ENCODE data around the gene PRSS27.

The PRSS27 gene

GRCh38 chr16:2720064-2720457 is at the start of gene PRSS27:
PRSS27 (minus strand) TSS chr16:2720224; CDS start chr16:2720160, 64 bp downstream.
- no peak for DNase-seq (ENCODE audit: low spot score)

GRCh38 chr16:2769675-2770056 is 49.6 kb upstream of the PRSS27 start:
- peak; percentile 52 for DNase-seq (ENCODE audit: low spot score)

DNA sequence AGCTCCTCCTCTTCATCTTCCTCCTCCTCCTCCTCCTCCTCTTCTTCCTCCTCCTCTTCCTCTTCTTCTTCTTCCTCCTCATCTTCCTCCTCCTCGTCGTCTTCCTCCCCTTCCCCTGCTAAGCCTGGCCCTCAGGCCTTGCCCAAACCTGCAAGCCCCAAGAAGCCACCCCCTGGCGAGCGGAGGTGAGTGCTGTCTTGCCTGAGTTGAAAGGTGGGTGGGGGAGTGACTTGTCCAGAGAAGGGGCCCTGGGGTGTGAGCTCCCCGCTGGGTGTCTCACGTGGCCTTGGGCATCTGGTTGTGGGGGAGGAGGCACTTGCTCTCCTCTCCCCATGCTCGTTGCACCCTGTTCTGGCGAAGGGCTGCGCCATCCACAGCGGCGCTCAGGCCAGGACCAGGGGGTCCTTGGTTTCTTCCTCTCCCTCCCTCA is 49.1 kb upstream of the PRSS27 start:
- no peak for DNase-seq (ENCODE audit: low spot score)

- peak; percentile 42 for DNase-seq (ENCODE audit: low spot score)
Measured at GRCh38 chr16:2768403-2769089, 48.5 kb upstream of the PRSS27 start.

DNA sequence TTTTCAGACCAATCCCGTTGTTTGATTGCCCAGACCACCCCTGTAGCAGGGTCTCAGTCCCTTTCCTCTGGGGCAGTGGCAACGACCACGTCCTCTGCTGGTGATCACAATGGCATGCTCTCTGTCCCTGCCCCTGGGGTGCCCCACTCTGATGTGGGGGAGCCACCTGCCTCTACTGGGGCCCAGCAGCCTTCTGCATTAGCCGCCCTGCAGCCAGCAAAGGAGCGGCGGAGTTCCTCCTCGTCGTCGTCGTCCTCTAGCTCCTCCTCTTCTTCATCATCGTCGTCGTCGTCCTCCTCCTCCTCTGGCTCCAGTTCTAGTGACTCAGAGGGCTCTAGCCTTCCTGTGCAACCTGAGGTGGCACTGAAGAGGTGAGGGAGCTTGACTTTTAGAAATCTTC is 47.9 kb upstream of the PRSS27 start:
- DNase-seq (ENCODE audit: low spot score): no peak

- no peak for DNase-seq (ENCODE audit: low spot score)
Measured at GRCh38 chr16:2767140-2767731, 47.2 kb upstream of the PRSS27 start.

GRCh38 chr16:2766430-2767139 is 46.6 kb upstream of the PRSS27 start:
- DNase-seq (ENCODE audit: low spot score): no peak

GRCh38 chr16:2765462-2766404 is 45.7 kb upstream of the PRSS27 start:
- DNase-seq (ENCODE audit: low spot score): no peak

DNA sequence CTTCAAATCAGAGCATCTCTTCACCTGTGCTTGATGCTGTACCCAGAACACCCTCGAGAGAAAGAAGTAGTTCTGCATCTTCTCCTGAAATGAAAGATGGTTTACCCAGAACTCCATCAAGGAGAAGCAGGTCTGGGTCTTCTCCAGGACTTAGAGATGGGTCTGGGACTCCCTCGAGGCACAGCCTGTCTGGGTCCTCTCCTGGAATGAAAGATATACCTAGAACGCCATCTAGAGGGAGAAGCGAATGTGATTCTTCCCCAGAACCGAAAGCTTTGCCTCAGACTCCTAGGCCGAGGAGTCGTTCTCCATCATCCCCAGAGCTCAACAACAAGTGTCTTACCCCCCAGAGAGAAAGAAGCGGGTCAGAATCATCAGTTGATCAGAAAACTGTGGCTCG is 44.7 kb upstream of the PRSS27 start:
- DNase-seq (ENCODE audit: low spot score): no peak

DNA sequence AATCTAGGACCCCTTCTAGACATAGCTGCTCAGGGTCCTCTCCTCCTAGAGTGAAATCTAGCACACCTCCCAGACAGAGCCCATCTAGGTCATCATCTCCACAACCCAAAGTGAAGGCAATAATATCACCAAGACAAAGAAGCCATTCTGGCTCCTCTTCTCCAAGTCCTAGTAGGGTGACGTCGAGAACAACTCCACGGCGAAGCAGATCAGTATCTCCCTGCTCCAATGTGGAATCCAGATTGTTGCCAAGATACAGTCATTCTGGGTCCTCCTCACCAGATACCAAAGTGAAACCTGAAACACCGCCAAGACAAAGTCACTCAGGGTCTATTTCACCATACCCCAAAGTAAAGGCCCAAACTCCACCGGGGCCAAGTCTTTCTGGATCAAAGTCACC is 43.1 kb upstream of the PRSS27 start:
- DNase-seq (ENCODE audit: low spot score): no peak

DNA sequence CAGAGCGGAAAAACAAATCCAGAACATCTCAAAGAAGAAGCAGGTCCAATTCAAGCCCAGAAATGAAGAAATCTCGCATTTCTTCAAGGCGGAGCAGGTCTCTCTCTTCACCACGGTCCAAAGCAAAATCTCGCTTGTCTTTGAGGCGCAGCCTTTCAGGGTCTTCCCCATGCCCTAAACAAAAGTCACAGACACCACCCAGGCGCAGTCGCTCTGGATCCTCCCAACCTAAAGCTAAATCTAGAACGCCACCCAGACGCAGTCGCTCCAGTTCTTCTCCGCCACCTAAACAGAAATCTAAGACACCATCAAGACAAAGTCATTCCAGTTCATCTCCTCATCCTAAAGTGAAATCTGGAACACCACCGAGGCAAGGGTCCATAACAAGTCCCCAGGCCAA is 42.7 kb upstream of the PRSS27 start:
- no peak for DNase-seq (ENCODE audit: low spot score)

DNA sequence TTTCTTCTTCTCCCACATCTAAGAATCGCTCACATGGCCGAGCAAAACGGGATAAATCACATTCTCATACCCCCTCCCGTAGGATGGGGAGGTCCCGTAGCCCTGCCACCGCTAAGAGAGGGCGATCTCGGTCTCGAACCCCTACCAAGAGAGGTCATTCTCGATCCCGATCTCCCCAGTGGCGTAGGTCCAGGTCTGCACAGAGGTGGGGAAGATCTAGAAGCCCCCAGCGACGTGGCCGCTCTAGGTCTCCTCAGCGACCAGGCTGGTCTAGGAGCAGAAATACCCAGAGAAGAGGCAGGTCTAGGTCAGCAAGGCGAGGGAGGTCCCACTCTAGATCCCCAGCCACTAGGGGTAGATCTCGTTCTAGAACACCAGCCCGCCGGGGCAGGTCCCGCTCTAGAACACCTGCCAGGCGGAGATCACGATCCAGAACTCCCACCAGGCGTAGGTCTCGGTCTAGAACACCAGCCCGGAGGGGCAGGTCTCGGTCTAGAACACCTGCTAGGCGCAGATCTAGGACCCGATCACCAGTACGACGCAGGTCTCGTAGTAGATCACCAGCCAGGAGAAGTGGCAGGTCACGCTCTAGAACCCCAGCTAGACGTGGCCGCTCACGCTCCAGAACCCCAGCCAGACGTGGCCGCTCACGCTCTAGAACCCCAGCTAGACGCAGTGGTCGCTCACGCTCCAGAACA is 42.0 kb upstream of the PRSS27 start:
- DNase-seq (ENCODE audit: low spot score): no peak

DNA sequence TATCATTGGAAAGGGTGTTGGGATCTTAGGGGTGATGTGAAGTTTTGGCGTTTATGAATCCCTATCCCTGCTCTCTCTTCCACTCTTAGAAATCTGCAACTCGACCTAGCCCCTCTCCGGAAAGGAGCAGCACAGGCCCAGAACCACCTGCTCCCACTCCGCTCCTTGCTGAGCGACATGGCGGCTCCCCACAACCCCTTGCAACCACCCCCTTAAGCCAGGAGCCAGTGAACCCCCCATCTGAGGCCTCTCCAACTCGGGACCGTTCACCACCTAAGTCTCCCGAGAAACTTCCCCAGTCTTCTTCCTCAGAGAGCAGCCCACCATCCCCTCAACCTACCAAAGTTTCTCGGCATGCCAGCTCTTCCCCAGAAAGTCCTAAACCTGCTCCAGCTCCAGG is 41.4 kb upstream of the PRSS27 start:
- no peak for DNase-seq (ENCODE audit: low spot score)

DNA sequence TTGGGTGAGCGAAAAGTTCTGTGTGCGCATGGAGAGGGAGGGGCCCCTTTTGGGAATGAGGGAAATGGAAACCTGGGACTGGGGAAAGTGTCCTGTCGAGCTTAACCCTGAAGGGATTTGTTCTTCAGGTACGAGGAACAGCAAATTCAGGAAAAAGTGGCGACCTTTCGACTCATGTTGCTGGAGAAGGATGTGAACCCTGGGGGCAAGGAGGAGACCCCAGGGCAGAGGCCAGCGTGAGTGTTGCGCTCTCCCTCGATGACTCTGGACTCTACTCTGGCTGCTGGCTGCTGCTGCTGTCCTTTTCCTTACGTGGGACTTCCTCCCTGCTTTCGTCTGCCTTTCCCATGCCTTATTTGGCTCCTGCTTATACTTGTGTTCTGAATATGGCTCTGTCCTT is 37.3 kb upstream of the PRSS27 start:
- DNase-seq (ENCODE audit: low spot score): no peak

DNA sequence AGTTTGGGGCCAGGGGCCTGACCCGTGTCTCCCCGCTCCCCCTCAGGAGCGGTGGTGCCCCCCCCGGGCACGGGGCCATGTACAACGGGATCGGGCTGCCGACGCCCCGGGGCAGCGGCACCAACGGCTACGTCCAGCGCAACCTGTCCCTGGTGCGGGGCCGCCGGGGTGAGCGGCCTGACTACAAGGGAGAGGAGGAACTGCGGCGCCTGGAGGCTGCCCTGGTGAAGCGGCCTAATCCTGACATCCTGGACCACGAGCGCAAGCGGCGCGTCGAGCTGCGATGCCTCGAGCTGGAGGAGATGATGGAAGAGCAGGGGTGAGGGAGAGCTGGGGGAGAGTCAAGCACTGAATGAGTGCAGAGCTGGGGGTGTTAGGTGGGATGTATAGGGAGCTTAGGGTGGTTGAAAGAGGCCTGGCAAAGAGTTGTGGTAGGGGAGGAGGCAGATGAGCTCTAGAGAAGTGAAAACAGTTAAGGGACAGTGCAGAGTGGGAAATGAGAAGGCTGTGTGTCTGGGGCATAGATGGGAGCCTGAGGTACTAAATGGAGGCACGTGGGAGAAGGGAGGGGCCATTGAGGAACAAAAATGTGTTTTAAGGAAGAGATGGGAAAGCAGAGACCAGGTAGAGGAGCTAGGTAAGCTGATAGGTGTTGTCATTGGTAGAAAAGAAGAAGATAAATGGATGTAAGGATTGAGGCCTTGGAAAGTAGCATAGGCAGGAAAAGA is 36.4 kb upstream of the PRSS27 start:
- DNase-seq (ENCODE audit: low spot score): no peak

DNA sequence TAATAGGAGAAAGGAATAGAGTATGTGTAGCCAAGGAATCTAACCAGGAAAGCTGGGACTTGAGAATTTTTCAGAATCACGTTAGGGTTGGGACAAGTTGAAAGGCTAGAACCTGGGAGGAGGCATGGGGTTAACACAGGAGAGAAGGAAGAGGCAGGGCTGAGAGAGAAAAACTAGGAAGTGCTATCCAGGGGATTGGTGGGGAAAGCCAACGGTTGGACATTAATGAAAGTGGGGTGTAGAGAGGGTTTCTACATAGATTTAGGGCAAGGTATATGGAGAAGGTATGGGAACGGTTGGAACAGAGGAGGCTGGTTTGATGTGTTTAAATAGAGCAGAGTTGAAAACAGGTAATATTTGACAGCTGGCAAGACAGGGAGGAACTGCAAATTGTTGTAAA is 35.1 kb upstream of the PRSS27 start:
- DNase-seq (ENCODE audit: low spot score): no peak

DNA sequence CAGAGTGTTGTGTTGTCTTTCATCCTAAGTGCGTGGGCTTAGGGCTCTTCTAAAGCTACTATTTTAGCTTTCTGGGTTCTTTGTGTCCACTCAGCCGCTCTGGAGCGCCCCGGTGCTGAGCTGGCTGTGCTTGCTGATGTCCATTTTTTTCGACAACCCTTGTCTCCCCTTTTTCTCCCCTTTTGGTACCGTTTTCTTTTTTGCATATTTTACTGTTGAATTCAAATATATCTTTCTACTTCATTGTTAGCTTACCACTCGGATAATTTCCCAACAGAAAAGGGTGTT is 33.7 kb upstream of the PRSS27 start:
- no peak for DNase-seq (ENCODE audit: low spot score)

DNA sequence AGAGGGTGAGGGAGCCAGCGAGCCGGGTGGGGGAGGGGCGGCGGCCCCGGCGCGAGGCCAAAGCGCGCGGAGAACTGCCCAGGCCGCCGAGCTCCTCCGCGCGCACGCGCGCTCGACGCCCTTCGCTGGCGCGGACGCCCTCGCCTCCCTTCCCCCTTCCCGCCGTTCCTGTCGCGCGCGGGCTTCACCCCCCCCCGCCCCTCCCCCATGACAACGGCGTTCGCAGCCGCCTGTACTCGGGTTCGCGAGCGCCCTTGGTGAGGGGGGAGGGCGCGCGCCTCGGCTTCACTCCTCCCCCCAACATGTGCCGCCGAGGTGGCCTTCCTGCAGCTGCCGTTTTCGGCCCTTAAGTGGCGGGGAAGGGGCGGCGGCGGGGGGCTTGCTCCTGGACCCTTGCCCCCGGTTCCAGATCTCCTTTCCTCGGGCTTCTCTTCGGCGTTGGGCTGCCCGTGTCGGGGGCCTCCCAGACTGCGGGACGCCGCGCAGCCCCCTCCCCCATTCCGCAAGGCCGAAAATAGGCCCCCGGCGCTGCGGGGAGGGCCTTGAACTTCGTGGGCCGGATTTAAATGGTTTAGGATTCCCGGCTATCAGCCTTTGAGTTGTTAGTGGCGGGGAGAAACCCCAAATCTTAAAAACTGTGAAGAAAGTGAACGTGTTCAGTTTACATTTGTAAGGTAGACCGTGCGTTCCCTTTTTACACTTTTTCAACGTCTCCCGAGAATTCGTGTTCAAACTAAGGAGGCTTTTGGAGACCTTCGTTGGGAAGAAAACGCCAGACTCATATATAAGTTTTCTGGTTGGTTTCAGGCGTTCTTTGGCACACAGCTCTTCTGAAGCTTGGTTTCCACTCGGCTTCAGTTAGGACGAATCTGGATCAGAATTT is 33.1 kb upstream of the PRSS27 start:
- DNase-seq (ENCODE audit: low spot score): peak; percentile 61

GRCh38 chr16:2752035-2752849 is 32.2 kb upstream of the PRSS27 start, which contains the start of gene SRRM2:
SRRM2 (plus strand) TSS chr16:2752638; CDS start chr16:2756365, 3,727 bp downstream.
- DNase-seq (ENCODE audit: low spot score): peak; percentile 95
